ENCODE data around the gene PRUNE2.

Gene PRUNE2

GRCh38 chr9:76912636-76913275 lies 6.8 kb upstream of the PRUNE2 start:
- peak overlapping the region; percentile 93 for H3K27ac ChIP-seq
- TF ChIP-seq, protein P1, sequence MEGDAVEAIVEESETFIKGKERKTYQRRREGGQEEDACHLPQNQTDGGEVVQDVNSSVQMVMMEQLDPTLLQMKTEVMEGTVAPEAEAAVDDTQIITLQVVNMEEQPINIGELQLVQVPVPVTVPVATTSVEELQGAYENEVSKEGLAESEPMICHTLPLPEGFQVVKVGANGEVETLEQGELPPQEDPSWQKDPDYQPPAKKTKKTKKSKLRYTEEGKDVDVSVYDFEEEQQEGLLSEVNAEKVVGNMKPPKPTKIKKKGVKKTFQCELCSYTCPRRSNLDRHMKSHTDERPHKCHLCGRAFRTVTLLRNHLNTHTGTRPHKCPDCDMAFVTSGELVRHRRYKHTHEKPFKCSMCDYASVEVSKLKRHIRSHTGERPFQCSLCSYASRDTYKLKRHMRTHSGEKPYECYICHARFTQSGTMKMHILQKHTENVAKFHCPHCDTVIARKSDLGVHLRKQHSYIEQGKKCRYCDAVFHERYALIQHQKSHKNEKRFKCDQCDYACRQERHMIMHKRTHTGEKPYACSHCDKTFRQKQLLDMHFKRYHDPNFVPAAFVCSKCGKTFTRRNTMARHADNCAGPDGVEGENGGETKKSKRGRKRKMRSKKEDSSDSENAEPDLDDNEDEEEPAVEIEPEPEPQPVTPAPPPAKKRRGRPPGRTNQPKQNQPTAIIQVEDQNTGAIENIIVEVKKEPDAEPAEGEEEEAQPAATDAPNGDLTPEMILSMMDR (conservative IDR thresholded peaks at IDR 0.05): no peak

- TF ChIP-seq, protein P1 (conservative IDR thresholded peaks at IDR 0.05): 0 out of 2 replicates have a peak, but pooled peaks have one; percentile 12
- H3K27ac ChIP-seq: peak overlapping the region; percentile 93
Measured at GRCh38 chr9:76911971-76912370, 6.1 kb upstream of the PRUNE2 start.

GRCh38 chr9:76910861-76911260 lies 4.9 kb upstream of the PRUNE2 start:
- peak overlapping the region; percentile 93 for H3K27ac ChIP-seq
- TF ChIP-seq, protein P1 (conservative IDR thresholded peaks at IDR 0.05): no peak

GRCh38 chr9:76906647-76906975 lies 697 bp upstream of the PRUNE2 start:
- peak overlapping the region; percentile 85 for H3K27ac ChIP-seq
- TF ChIP-seq, protein P1 (conservative IDR thresholded peaks at IDR 0.05): no peak

- TF ChIP-seq, protein P1 (conservative IDR thresholded peaks at IDR 0.05): no peak
- peak overlapping the region; percentile 85 for H3K27ac ChIP-seq
Measured at GRCh38 chr9:76904661-76905457, 1.1 kb downstream of the PRUNE2 start.

- TF ChIP-seq, protein P1 (conservative IDR thresholded peaks at IDR 0.05): no peak
- peak overlapping the region; percentile 85 for H3K27ac ChIP-seq
Measured at GRCh38 chr9:76902395-76902794, 3.5 kb downstream of the PRUNE2 start.

DNA sequence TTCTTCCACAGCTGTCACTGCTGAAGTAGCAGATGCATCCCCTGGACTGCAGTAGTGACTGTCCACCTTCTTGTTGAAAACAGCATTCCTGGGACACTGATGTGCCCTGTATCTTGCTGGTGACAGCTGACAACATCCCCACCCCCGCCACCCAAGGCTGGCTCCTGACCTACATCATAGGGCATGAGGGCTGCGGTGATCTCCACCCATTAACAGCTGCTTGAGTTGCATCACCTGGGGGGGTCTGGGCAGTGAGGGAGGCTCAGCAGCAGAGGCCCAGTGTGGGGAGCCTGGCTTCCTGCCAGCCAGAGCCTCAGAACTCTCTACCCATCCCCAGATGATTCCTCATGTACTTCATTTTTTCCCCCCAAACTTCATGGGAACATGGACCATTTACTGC lies 4.1 kb downstream of the PRUNE2 start:
- H3K27ac ChIP-seq: peak overlapping the region; percentile 85
- TF ChIP-seq, protein P1 (conservative IDR thresholded peaks at IDR 0.05): no peak

Measured in VCaP (cell line).